Psoas muscle (tissue), 8 donors: ENCODE results near the gene CFL1. TPM values are rescaled to one million over a fixed set of nuclear protein-coding genes. Genes with fewer than 3 reads are reported as not detected.

Source experiments
- ATAC-seq, 4 donors: fragments of 200-7000 bp; cut with Tn5 transposase; one replicate each; pipeline ENCODE4 v1.9.1; 2020; ENCODE audit warnings: moderate library complexity in 3 of 4, mild to moderate bottlenecking in 2 of 4
- DNase-seq, 2 donors: peaks; one replicate each; pipeline ENCODE4 v3.0.0-alpha.2; 2020
- H3K27ac ChIP-seq: fragments of 200-600 bp; one replicate; pipeline ENCODE4 v1.8.0; 2022
- H3K27me3 ChIP-seq, 3 donors: fragments of 200-600 bp in 1 of 3; one replicate each; pipeline versions ENCODE4 v1.6.1 to v1.8.0; 2013 to 2022; ENCODE audit warnings: low read length in 2 of 3, mild to moderate bottlenecking in 2 of 3, moderate library complexity in 1 of 3; ENCODE audit not compliant: insufficient read depth in 3 of 3
- H3K36me3 ChIP-seq, 2 donors: fragments of 200-600 bp in 1 of 2; one replicate each; pipeline versions ENCODE4 v1.6.1 to v1.8.0; 2013 to 2022; ENCODE audit warnings: low read depth in 1 of 2, mild to moderate bottlenecking in 1 of 2, moderate library complexity in 1 of 2; ENCODE audit not compliant: insufficient read depth in 1 of 2
- H3K4me1 ChIP-seq: fragments of 200-600 bp; one replicate; pipeline ENCODE4 v1.8.0; 2022
- H3K4me3 ChIP-seq: fragments of 200-600 bp; one replicate; pipeline ENCODE4 v1.8.0; 2022; ENCODE audit warnings: mild to moderate bottlenecking
- H3K9me3 ChIP-seq: fragments of 200-600 bp; one replicate; pipeline ENCODE4 v1.8.0; 2022
- WGBS, 3 donors: extraction: QIAGEN DNeasy Blood & Tissue Kit; methylation state at CpG; one replicate each; pipeline versions ENCODE4 v1.1.6 to v1.1.7; 2013; 5-methylcytosine and 5-hydroxymethylcytosine counted together
- intact Hi-C, 2 donors: fragments of 100-400 bp; cut with DNase I; formaldehyde crosslinking; loops; one replicate each; pipeline versions ENCODE4 v1.11.0 to v1.14.2; 2022
- polyA plus RNA-seq, 3 donors: library from polyadenylated mRNA; stranded (reverse); fragments of 200-250 nt; gene quantifications; one replicate each; pipeline ENCODE4 v1.2.3, GENCODE V29; 2013
- total RNA-seq, 4 donors: library from RNA; stranded (reverse); fragmentation: NEBNext Ultra II Directional in 2 of 4; extraction: Animal tissue kit (Norgen Biotek cat#: 25700) in 2 of 4; gene quantifications; one replicate each; pipeline versions ENCODE4 v1.2.1 to v1.2.4, GENCODE V29; 2021 to 2023
- TF ChIP-seq, protein P1 (sequence below): fragments of 200-600 bp; IDR thresholded peaks from one replicate; pipeline ENCODE4 v1.8.0; 2022; ENCODE audit warnings: antibody characterized with exemption
- donor health status: healthy with polysubstance abuse.
- donor health status: DM: no; HTN: no; CAD: no; lungs with moderate emphysema.
- donor health status: Bipolar disorder and iron deficiency.
- donor health status: healthy.
- donor health status: DM: yes; HTN: yes; CAD: no.
- donor health status: DM: no; HTN: no; CAD: no.
- donor health status: DM: no; HTN: no; CAD: no.
- donor health status: DM: yes; HTN: yes; CAD: no.

Gene CFL1
- total and polyA plus RNA-seq, 7 donors: 175 to 843 (median 225) TPM

DNA sequence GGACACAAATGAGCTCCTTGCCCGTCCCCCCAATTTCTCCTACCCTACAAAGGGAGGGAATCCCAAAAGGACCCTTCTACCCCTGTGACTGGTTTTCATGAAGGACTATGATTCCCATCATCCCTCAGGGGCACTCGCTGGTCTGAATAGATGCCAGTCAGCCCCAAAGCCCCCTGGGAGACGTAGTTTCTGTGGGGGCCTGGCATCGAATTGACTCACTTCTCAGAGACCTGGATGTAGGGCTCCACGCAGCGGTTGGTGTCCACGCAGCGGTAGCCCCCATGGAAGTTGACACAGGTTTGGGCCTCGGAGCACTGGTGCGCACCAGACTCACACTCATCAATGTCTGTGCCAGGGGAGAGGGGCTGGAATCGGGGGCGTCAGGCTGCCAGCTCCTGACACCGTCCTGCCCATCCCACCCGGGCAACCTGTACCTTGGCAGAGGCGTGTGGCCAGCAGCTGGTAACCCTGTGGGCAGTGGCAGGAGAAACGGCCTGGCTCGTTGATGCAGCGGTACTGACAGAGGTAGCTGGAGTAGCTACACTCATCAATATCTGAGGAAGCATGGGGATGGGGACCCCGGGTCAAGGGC lies 10.2 kb upstream of the CFL1 start:
- peaks cover 12% of the 10 kb centered on the region for H3K4me1 ChIP-seq
- no peaks in the 10 kb centered on the region for H3K27me3 ChIP-seq
- H3K9me3 ChIP-seq: no peaks in the 10 kb centered on the region
- ATAC-seq (peak in 2 of 4 donors; percentile 14 to 27), DNase-seq (peak in 1 of 2 donors; percentile 17)
- 82 to 84% (median 83%) methylated on average over 19 of the region's 19 CpGs for WGBS, 3 donors
- TF ChIP-seq, protein P1, sequence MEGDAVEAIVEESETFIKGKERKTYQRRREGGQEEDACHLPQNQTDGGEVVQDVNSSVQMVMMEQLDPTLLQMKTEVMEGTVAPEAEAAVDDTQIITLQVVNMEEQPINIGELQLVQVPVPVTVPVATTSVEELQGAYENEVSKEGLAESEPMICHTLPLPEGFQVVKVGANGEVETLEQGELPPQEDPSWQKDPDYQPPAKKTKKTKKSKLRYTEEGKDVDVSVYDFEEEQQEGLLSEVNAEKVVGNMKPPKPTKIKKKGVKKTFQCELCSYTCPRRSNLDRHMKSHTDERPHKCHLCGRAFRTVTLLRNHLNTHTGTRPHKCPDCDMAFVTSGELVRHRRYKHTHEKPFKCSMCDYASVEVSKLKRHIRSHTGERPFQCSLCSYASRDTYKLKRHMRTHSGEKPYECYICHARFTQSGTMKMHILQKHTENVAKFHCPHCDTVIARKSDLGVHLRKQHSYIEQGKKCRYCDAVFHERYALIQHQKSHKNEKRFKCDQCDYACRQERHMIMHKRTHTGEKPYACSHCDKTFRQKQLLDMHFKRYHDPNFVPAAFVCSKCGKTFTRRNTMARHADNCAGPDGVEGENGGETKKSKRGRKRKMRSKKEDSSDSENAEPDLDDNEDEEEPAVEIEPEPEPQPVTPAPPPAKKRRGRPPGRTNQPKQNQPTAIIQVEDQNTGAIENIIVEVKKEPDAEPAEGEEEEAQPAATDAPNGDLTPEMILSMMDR: no peak
- no peak overlapping the region for H3K4me3 ChIP-seq
- intact Hi-C loops: no loop called here
- peaks cover 0 to 75% of the 10 kb centered on the region in 2 donors for H3K36me3 ChIP-seq
- no peak overlapping the region for H3K27ac ChIP-seq

DNA sequence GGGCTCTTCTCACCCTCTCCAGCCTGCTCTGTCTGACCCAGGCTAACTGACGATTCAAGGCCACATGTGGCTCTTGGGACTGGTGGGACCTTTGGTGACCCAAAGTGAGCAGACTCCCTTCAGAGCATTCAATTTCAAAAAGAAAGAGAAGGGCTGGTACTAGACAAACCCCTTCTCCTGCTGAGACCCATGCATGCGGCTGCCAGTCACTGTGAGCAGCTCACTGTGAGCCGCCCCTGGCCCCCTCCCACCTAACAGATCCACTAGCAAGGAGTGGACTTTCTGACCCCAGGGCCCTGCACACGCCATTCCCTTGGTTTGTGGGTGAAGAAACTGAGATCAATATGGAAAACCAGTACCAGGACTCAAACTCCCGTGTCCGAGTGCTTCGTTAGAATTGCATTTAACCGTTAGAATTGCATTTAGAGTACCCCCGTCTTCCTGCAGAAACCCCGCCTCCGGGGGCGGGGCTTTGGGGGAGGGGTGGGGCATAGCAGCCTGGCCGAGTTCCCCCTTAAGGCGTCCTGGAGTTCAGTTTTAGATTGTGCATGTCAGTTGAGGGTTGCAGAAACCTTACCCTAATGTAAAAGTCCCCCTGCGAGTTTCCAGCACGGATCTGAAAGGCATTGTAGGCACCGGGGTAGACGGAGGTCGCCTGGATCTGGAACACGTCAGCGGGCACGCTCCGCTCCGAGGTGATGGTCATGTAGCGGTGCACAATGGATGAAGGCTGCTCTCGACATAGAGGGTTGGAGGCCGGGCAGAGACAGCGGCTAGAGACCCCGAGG lies 9.5 kb upstream of the CFL1 start:
- intact Hi-C loops: no loop called here
- ATAC-seq: peak in 1 of 4 donors; percentile 25

DNA sequence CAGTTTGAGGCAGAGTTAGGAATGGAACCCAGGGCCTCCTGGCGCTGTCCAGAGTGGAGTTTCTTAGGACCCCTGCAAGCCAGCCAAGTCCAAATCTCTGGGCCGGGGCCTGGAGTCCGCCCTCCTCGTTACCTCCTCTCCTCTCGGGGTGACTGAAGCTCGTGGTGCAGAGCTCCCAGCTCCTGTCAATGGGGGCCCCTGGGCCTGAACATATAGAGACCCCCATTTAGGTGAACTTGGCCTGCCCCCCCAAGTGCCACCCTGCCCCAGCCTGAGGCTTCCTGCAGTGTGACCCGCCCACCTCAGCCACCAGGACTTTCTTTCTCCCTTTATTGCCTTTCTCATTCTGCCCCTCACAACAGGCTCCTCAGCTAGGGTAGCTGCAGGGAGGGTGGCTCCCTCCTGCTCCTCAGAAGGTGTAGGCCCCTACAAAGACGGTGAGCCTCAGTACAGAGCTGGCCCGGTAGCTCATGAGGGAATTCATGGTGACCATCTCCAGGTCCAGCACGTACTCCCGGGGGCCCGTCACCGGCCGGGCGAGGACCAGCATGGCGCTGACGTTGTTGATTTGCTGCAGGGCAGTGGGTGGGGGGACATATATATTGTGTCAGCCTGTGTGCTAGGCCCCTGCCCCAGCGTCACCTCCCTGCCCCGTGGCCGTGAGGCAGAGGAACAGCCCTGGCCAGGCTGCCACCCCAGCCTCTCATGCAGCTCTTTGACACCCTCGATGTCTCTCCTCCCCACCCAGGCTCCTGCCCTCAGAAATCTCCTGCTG lies 8.7 kb upstream of the CFL1 start:
- no peak overlapping the region for H3K27ac ChIP-seq
- peaks cover 15% of the 10 kb centered on the region for H3K4me1 ChIP-seq
- H3K27me3 ChIP-seq: no peaks in the 10 kb centered on the region
- ATAC-seq (no peak), DNase-seq (peak; percentile 11 to 46)
- no peak overlapping the region for H3K4me3 ChIP-seq
- peaks cover 0 to 90% of the 10 kb centered on the region in 2 donors for H3K36me3 ChIP-seq
- no peaks in the 10 kb centered on the region for H3K9me3 ChIP-seq
- intact Hi-C loops: no loop called here
- 80 to 83% (median 82%) methylated on average over 21 of the region's 21 CpGs for WGBS, 3 donors
- TF ChIP-seq, protein P1: no peak

More for the DNA sequence above, 9.5 kb upstream of the CFL1 start:
- peak; percentile 25 to 42 for DNase-seq
- Histone ChIP-seq H3K36me3 (peaks cover 0 to 82% of the 10 kb centered on the region in 2 donors), H3K27ac (no peak overlapping the region), H3K27me3 (no peaks in the 10 kb centered on the region), H3K9me3 (no peaks in the 10 kb centered on the region), H3K4me3 (no peak overlapping the region), H3K4me1 (peaks cover 12% of the 10 kb centered on the region)
- TF ChIP-seq, protein P1: no peak
- 62 to 69% (median 63%) methylated on average over 29 of the region's 29 CpGs for WGBS, 3 donors

DNA sequence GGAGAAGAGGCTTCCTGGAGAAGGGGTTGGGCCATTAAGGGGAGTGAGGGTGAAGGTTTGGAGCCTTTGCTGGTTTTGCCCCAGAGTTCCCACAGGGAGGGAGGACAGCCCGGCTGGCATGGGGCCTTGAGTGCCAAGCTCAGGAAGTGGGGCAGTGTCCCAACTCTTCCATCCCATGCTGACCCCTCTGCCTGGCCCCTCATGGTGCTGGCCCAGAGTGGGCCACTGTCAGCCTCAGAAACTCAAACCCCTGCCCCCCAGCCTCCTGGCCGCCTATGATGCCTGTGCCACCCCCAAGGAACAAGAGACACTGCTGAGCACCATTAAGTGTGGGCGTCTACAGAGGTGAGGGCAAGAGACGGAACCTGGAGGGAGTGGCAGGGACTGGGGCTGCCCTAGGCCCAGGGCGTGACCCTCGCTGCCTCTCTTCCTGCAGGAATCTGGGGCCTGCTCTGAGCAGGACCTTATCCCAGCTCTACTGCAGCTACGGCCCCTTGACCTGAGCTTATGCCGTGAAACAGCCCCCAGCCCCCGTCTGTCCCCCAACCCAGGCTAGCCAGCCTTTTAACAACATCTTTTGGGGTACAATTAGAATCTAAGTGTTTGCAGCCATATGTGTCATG lies 7.7 kb upstream of the CFL1 start:
- Histone ChIP-seq H3K36me3 (peaks cover 0 to 86% of the 10 kb centered on the region in 2 donors), H3K4me3 (no peak overlapping the region), H3K27ac (no peak overlapping the region), H3K27me3 (no peaks in the 10 kb centered on the region), H3K4me1 (peaks cover 14% of the 10 kb centered on the region), H3K9me3 (no peaks in the 10 kb centered on the region)
- TF ChIP-seq, protein P1: no peak
- WGBS, 3 donors: 80 to 89% (median 81%) methylated on average over 9 of the region's 9 CpGs
- intact Hi-C loops: no loop called here
- peak in 1 of 2 donors; percentile 34 for DNase-seq
- no peak for ATAC-seq
